Parathyroid adenoma (tissue), 2 donors: ENCODE data around the gene DYDC1.

Source experiments
- H2AFZ ChIP-seq: fragments of 300-600 bp; sonication (generic); one replicate; pipeline ENCODE4 v1.7.0; 2017; ENCODE audit warnings: antibody characterized with exemption, mild to moderate bottlenecking
- H3K27ac ChIP-seq: fragments of 300-600 bp; sonication (generic); one replicate; pipeline ENCODE4 v1.7.0; 2017
- H3K27me3 ChIP-seq: fragments of 300-600 bp; sonication (generic); one replicate; pipeline ENCODE4 v1.7.0; 2017; ENCODE audit warnings: low read length; ENCODE audit not compliant: control insufficient read depth, insufficient read depth
- H3K36me3 ChIP-seq: fragments of 300-600 bp; sonication (generic); one replicate; pipeline ENCODE4 v1.7.0; 2017; ENCODE audit warnings: low read length; ENCODE audit not compliant: control insufficient read depth, insufficient read depth
- H3K4me1 ChIP-seq: fragments of 300-600 bp; sonication (generic); one replicate; pipeline ENCODE4 v1.7.0; 2017; ENCODE audit warnings: control low read depth
- H3K4me2 ChIP-seq: fragments of 300-600 bp; sonication (generic); one replicate; pipeline ENCODE4 v1.7.0; 2017; ENCODE audit warnings: low read length
- H3K4me3 ChIP-seq: fragments of 300-600 bp; sonication (generic); one replicate; pipeline ENCODE4 v1.7.0; 2017; ENCODE audit warnings: low read depth, low read length
- H3K79me2 ChIP-seq: fragments of 300-600 bp; sonication (generic); one replicate; pipeline ENCODE4 v1.7.0; 2017; ENCODE audit warnings: control low read depth
- H3K9ac ChIP-seq: fragments of 300-600 bp; sonication (generic); one replicate; pipeline ENCODE4 v1.7.0; 2017; ENCODE audit warnings: mild to moderate bottlenecking
- H3K9me3 ChIP-seq: fragments of 300-600 bp; sonication (generic); one replicate; pipeline ENCODE4 v1.7.0; 2017; ENCODE audit warnings: low read length; ENCODE audit not compliant: control insufficient read depth
- CTCF ChIP-seq: fragments of 300-600 bp; sonication (generic); IDR thresholded peaks from one replicate; pipeline ENCODE4 v1.7.0; 2017; ENCODE audit warnings: antibody characterized with exemption, mild to moderate bottlenecking
- donor health status: primary hyperparathyroidism.

The DYDC1 gene

GRCh38 chr10:80333983-80334382, 22.6 kb downstream of the DYDC1 start:
- Histone ChIP-seq H3K36me3 (no peaks in the 10 kb centered on the region), H2AFZ (no peak overlapping the region), H3K27ac (no peak overlapping the region)

GRCh38 chr10:80324891-80325364, 31.6 kb downstream of the DYDC1 start:
- Histone ChIP-seq H3K4me3 (no peak overlapping the region), H3K9ac (no peak overlapping the region), H3K27ac (no peak overlapping the region), H3K4me2 (no peak overlapping the region), H3K27me3 (no peaks in the 10 kb centered on the region), H3K4me1 (no peaks in the 10 kb centered on the region), H2AFZ (no peak overlapping the region), H3K9me3 (no peaks in the 10 kb centered on the region), H3K79me2 (no peaks in the 10 kb centered on the region), H3K36me3 (no peaks in the 10 kb centered on the region)
- no peak for TF ChIP-seq CTCF

More at GRCh38 chr10:80333983-80334382, 22.6 kb downstream of the DYDC1 start:
- no peak for TF ChIP-seq CTCF
- Histone ChIP-seq H3K4me2 (no peak overlapping the region), H3K27me3 (no peaks in the 10 kb centered on the region), H3K9ac (no peak overlapping the region), H3K9me3 (no peaks in the 10 kb centered on the region), H3K4me3 (no peak overlapping the region), H3K4me1 (no peaks in the 10 kb centered on the region), H3K79me2 (no peaks in the 10 kb centered on the region)

GRCh38 chr10:80324086-80324485, 32.5 kb downstream of the DYDC1 start:
- Histone ChIP-seq H2AFZ (no peak overlapping the region), H3K9ac (no peak overlapping the region), H3K4me1 (no peaks in the 10 kb centered on the region), H3K36me3 (no peaks in the 10 kb centered on the region), H3K9me3 (no peaks in the 10 kb centered on the region), H3K4me3 (no peak overlapping the region), H3K27me3 (no peaks in the 10 kb centered on the region), H3K79me2 (no peaks in the 10 kb centered on the region), H3K27ac (no peak overlapping the region), H3K4me2 (no peak overlapping the region)
- TF ChIP-seq CTCF, result no peak

- no peak overlapping the region for H3K9ac ChIP-seq
- H3K36me3 ChIP-seq, result no peaks in the 10 kb centered on the region
- TF ChIP-seq CTCF, result no peak
- no peak overlapping the region for H3K27ac ChIP-seq
- no peak overlapping the region for H3K4me3 ChIP-seq
- no peak overlapping the region for H2AFZ ChIP-seq
- H3K27me3 ChIP-seq, result no peaks in the 10 kb centered on the region
- no peaks in the 10 kb centered on the region for H3K4me1 ChIP-seq
- no peak overlapping the region for H3K4me2 ChIP-seq
- no peaks in the 10 kb centered on the region for H3K79me2 ChIP-seq
- H3K9me3 ChIP-seq, result no peaks in the 10 kb centered on the region
Observed at GRCh38 chr10:80323311-80323710, 33.2 kb downstream of the DYDC1 start.

GRCh38 chr10:80322711-80323110, 33.8 kb downstream of the DYDC1 start:
- Histone ChIP-seq H3K4me1 (no peaks in the 10 kb centered on the region), H3K9ac (no peak overlapping the region), H3K4me3 (no peak overlapping the region), H3K36me3 (no peaks in the 10 kb centered on the region), H3K9me3 (no peaks in the 10 kb centered on the region), H3K79me2 (no peaks in the 10 kb centered on the region), H3K27ac (no peak overlapping the region), H3K4me2 (no peak overlapping the region), H3K27me3 (no peaks in the 10 kb centered on the region), H2AFZ (no peak overlapping the region)
- TF ChIP-seq CTCF, result no peak
